ENCODE measurements around the gene RGS12. TPM values are rescaled to one million over a fixed set of nuclear protein-coding genes. Genes with fewer than 3 reads are reported as not detected.

RGS12 gene
- total and polyA plus RNA-seq, 2 experiments from 2014 or later = 8.0 to 19.0 TPM

GRCh38 chr4:3256230-3257102 is 36.4 kb upstream of the RGS12 start (continued):
- no peak for TF ChIP-seq ZNF462 (CRISPR knock-in tag; IDR thresholded peaks at IDR 0.05)
- TF ChIP-seq EZH2phosphoT487 (IDR thresholded peaks at IDR 0.05; ENCODE audit: unreplicated experiment) = no peak
- no peak for TF ChIP-seq CTCF (conservative IDR thresholded peaks at IDR 0.05; ENCODE audit: low read depth in 2 of 2)
- no peak for TF ChIP-seq REST (IDR thresholded peaks at IDR 0.05; ENCODE audit: unreplicated experiment)
- TF ChIP-seq ETS1 (IDR thresholded peaks at IDR 0.05) = no peak

All from GM23338 (cell line).